Hematopoietic multipotent progenitor cell (in vitro differentiated cells): Measurements from ENCODE around the gene SYT7. TPM values are rescaled to one million over a fixed set of nuclear protein-coding genes. Genes with fewer than 3 reads are reported as not detected.

Source experiments
- DNase-seq, 3 donors: peaks; one replicate each; pipeline ENCODE4 v3.0.0-alpha.2; 2011 to 2015; ENCODE audit warnings: low read depth in 2 of 3, low spot score in 2 of 3
- total RNA-seq: library from RNA; depleted of rRNA; stranded (reverse); fragments of >200 nt; gene quantifications from one replicate; pipeline ENCODE4 v1.2.3, GENCODE V29; 2012

SYT7 gene
- total RNA-seq, 1 donor: 0.27 TPM

- no peak for DNase-seq
Observed at GRCh38 chr11:61555978-61556377, 24.9 kb downstream of the SYT7 start.

DNA sequence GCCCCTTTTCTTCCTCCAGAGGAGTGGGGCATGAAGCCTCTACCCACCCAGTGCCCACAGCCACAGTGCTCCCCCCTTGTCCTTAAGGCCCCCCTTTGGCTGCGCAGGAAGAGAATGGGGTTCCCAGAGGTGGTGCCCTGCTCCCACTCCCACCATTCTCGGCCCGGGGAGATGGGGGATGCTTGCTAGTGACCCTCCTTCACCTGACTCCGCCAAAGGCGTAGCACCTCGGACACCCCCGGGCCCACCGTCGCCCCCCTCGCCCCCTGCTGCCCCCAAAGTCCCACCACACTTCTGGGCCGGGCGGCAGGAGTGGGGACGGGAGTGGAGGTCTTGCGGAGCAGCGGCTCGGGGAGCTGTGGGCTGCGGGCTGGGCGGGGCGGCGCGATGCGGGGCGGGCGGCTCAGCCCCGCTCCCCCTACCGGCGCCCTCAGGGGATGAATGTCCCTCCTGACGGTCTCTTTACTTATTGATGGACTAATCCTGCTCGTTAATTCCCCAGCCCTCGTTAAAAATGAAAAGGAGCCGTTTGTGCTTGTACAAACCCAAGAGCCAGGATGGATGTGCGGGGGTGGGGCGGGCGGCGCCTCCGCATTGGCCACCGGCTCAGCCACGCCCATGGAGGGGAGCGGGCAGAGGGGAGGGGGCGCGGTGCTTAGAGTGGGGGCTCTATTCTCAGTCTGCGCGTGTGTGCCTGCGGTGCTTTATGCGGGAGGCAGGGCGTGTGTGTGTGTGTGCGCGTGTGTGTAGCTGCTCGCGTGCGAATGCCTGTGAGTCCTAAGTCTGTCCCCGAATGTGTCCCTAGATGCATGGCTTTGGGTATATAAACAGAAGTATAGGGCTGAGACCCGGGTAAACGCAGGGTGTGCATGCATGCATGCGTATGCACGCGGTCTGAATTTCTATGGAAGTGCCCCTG lies 25.6 kb downstream of the SYT7 start:
- peak in 1 of 3 donors; percentile 13 for DNase-seq

- DNase-seq: no peak
Observed at GRCh38 chr11:61554172-61554988, 26.5 kb downstream of the SYT7 start.

- no peak for DNase-seq
Observed at GRCh38 chr11:61553373-61554171, 27.3 kb downstream of the SYT7 start.

- DNase-seq: no peak
Observed at GRCh38 chr11:61552108-61552635, 28.7 kb downstream of the SYT7 start.

DNA sequence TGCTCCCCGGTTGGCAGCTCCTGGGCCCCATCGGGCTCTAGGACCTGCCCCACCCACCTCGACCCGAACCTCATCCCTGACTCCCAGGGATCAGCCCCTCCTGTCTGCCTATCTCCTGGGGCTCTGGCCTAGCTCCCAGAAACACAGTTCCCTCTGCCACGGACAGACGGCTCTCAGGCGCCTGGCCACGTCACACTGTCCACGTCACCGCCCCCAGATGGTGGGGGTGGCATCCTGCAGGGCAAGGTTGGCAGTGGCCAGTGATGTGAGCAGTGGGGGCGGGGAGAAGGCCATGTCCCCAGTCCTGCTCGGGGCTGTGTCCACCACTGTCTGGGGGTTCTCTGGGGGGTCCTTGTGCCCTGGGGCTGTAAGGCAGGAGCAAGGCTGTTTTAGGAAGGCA lies 29.2 kb downstream of the SYT7 start:
- no peak for DNase-seq

GRCh38 chr11:61550665-61551227 lies 30.1 kb downstream of the SYT7 start:
- DNase-seq: no peak

- no peak for DNase-seq
Observed at GRCh38 chr11:61549662-61550568, 31.0 kb downstream of the SYT7 start.

- DNase-seq: no peak
Observed at GRCh38 chr11:61549177-61549576, 31.7 kb downstream of the SYT7 start.

DNA sequence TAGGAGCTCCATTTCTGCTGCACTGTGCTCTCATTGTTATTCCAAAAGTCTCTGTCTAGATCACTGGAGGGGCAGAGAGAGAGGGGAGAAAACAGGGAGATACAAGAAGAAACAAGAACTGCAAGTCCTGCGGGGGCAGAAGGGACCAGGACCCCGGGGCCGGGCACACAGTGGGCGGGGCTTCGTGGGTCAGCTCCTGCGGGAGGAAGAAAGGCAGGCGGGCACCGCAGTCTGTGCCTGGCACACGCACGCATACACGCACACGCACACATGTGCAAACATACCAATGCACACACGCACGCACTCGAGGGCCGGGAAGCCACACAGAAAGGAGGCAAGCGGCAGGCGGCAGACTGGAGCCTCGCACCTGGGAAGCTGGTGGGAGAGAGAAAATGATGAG lies 33.6 kb downstream of the SYT7 start:
- DNase-seq: no peak

DNA sequence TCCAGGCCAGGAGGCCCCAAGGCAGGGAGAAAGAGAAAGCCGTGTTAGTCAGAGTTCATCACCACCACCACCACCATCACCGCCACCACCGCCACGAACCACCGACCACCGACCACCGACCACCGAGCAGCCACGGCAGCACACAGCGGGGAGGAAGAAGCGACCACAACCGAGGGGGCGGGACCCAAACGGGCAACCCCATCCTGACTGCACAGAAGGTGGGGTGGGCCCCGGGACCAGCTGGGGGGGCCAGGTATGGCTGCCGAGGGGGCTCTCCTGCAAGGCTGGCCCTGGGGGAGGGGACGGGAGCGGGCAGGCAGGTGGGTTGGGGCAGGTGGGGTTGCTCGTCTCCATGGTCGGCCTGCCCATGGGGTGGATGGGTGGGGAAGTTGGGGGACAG lies 34.2 kb downstream of the SYT7 start:
- DNase-seq: no peak

- no peak for DNase-seq
Observed at GRCh38 chr11:61545921-61546320, 35.0 kb downstream of the SYT7 start.

GRCh38 chr11:61545341-61545740 lies 35.5 kb downstream of the SYT7 start:
- DNase-seq: peak in 1 of 3 donors; percentile 15

GRCh38 chr11:61544466-61544865 lies 36.4 kb downstream of the SYT7 start:
- DNase-seq: no peak

DNA sequence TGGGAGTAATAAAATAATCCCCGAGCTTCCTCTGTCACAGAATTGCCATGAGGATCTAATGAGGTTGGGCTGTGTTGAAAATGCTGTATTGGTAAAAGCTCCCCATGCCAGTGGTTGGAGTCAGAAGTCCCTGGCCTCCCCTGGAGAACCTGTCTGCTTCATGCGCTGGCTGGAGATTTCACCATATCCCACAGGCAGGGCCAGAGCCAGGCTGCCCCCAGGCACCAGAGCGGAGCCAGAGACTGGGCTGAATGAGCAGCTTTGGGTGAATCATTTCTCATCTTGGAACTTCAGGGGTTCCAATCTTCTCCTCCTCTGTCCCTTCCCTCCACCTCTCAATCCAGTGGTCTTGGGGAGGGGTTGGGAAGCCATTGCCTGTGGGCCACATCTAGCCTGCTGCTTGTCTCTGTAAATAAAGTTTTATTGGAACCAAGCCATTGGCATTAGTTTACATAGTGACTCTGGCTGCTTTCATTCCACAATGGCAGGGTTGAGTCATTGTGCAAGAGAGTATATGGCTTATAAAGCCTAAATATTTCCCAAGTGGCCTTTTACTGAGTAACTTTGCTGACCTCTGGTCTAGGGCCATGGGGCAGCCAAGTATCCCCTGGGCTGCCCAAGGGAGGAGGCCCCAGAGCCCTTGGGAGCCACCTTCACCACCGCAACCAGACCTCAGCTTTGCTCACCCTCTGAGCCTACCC lies 37.1 kb downstream of the SYT7 start:
- no peak for DNase-seq

- DNase-seq: no peak
Observed at GRCh38 chr11:61542705-61543104, 38.2 kb downstream of the SYT7 start.

DNA sequence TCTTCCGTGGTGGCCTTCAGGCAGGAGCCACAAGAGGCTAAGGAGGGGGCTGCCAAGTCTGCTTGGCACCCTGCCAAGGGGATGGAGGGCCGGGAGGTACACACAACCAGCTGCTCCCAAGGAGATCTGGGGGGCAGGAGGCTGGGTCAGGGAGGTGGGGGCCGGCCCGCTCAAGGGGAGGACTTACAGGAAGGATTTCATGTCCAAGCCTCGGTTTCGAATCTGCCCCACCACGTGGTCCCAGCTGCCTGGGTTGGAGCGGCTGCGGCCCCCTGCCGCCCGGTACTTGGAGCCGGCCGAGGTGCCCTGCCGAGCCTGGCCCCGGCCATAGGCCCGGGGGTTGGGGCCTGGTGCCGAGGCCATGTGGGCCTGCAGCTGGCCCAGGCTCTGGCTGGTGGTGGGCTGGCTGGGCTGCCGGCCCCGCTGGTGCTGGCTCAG lies 38.8 kb downstream of the SYT7 start:
- DNase-seq: no peak

- DNase-seq: no peak
Observed at GRCh38 chr11:61541598-61541997, 39.3 kb downstream of the SYT7 start.

GRCh38 chr11:61540528-61540927 lies 40.3 kb downstream of the SYT7 start:
- DNase-seq: no peak
